ENCODE data around the gene MGAT2. TPM values are rescaled to one million over a fixed set of nuclear protein-coding genes. Genes with fewer than 3 reads are reported as not detected.
"Not testable (repeated sequence)": the region's sequence is repeated elsewhere in the genome, so short reads cannot be mapped to it uniquely, and the experiment has no call there.

Gene MGAT2
- total and polyA plus RNA-seq, 5 donors from 2014 or later = 32.0 to 43.7 (median 35.8) TPM

DNA sequence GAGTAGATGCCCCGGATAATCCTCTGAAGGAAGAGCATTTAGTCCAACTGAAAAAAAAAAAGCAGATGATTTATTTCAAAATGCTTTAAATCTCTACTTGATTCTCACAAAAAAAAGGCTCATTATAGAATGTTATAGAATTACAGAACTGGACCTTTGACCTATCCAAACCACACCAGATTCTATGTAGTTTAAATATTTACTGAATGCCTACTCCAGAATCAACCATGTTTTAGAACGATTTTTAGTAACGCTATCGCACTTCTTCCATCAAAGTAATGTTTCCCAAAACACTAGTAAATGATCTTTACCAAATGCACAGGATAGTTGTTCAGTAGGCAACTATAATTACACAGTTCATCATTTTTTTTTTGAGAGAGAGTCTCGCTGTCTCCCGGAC is 37.0 kb upstream of the MGAT2 start:
- H3K36me3 ChIP-seq (ENCODE audit: control insufficient read depth, insufficient read depth, low read length) = peaks cover 27% of the 10 kb centered on the region

DNA sequence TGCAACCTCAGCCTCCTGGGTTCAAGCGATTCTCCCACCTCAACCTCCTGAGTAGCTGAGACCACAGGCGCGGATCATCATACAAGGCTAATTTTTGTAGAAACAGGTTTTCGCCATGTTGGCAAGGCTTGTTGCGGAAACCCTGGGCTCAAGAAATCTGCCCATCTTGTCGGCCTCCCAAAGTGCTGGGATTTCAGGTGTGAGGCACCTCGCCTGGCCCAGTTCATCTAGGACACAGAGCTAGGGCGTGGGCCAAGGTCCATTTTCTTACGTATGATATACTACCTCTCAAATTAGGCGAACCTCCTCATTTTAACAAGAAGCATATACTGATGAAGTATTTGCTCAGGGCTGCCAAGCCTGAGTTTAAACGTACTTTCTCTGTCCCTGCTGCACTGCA is 36.5 kb upstream of the MGAT2 start:
- H3K27me3 ChIP-seq (ENCODE audit: control insufficient read depth, insufficient read depth, low read length) = no peaks in the 10 kb centered on the region
- Mint-ChIP-seq H3K27ac (peak overlapping the region; percentile 48 to 100 (median 83)), H3K9me3 (peaks cover 0 to 5% (median 0%) of the 10 kb centered on the region in 7 donors), H3K4me1 (peaks cover 35 to 75% (median 51%) of the 10 kb centered on the region in 4 donors), H3K27me3 (peaks cover 11% of the 10 kb centered on the region), H3K36me3 (peaks cover 39% of the 10 kb centered on the region), H3K4me3 (peak overlapping the region; percentile 91 to 96 (median 94))
- peaks cover 27% of the 10 kb centered on the region for H3K36me3 ChIP-seq (ENCODE audit: control insufficient read depth, insufficient read depth, low read length)
- DNase-seq (no peak), ATAC-seq (ENCODE audit: low read depth in 2 of 2) (no peak)
- H3K4me1 ChIP-seq (ENCODE audit: control insufficient read depth, insufficient read depth, low read length, poor library complexity, severe bottlenecking) = peaks cover 38% of the 10 kb centered on the region
- peak overlapping the region; percentile 100 for H3K4me3 ChIP-seq (ENCODE audit: low read depth, low read length)
- H3K9me3 ChIP-seq (ENCODE audit: control insufficient read depth in 2 of 2, low read length in 2 of 2) = no peaks in the 10 kb centered on the region
- peak overlapping the region; percentile 97 for H3K27ac ChIP-seq (ENCODE audit: insufficient read depth, low read length, poor library complexity, severe bottlenecking)

More for the DNA sequence above, 37.0 kb upstream of the MGAT2 start:
- Histone ChIP-seq H3K4me1 (ENCODE audit: control insufficient read depth, insufficient read depth, low read length, poor library complexity, severe bottlenecking) (peaks cover 38% of the 10 kb centered on the region), H3K27ac (ENCODE audit: insufficient read depth, low read length, poor library complexity, severe bottlenecking) (no peak overlapping the region), H3K9me3 (ENCODE audit: control insufficient read depth in 2 of 2, low read length in 2 of 2) (no peaks in the 10 kb centered on the region), H3K27me3 (ENCODE audit: control insufficient read depth, insufficient read depth, low read length) (no peaks in the 10 kb centered on the region), H3K4me3 (ENCODE audit: low read depth, low read length) (peak overlapping the region; percentile 100)
- peaks cover 39% of the 10 kb centered on the region for H3K36me3 Mint-ChIP-seq
- peaks cover 11% of the 10 kb centered on the region for H3K27me3 Mint-ChIP-seq
- H3K4me3 Mint-ChIP-seq = peak overlapping the region; percentile 91 to 96 (median 94)
- ATAC-seq (ENCODE audit: low read depth in 2 of 2) (no peak), DNase-seq (no peak)
- H3K9me3 Mint-ChIP-seq = peaks cover 0 to 5% (median 0%) of the 10 kb centered on the region in 7 donors
- H3K27ac Mint-ChIP-seq = peak overlapping the region; percentile 48 to 100 (median 83)
- peaks cover 35 to 79% (median 52%) of the 10 kb centered on the region in 4 donors for H3K4me1 Mint-ChIP-seq

DNA sequence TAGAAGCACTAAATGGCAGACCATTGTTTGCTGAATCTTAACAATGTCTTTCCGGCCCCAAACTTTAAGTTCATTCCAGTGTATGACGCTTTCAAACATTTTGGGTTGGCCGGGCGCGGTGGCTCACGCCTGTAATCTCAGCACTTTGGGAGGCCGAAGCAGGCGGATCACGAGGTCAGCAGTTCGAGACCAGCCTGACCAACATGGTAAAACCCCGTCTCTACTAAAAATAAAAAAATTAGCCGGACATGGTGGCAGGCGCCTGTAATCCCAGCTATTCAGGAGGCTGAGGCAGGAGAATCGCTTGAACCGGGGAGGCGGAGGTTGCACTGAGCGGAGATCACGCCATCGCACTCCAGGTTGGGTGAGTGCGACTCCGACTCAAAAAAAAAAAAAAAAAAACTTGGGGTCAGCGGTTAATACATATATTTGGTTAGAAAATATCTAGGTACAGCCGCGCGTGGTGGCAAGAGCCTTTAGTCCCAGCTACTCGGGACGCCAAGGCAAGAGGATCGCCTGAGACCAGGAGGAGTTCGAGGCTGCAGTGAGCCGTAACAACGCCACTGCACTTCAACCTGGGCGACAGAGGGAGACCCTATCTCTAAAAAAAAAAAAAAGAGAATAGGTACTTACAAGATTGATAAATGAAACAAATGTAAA is 35.5 kb upstream of the MGAT2 start:
- Histone ChIP-seq H3K4me1 (ENCODE audit: control insufficient read depth, insufficient read depth, low read length, poor library complexity, severe bottlenecking) (peaks cover 34% of the 10 kb centered on the region), H3K36me3 (ENCODE audit: control insufficient read depth, insufficient read depth, low read length) (peaks cover 27% of the 10 kb centered on the region), H3K4me3 (ENCODE audit: low read depth, low read length) (peak overlapping the region; percentile 100), H3K27ac (ENCODE audit: insufficient read depth, low read length, poor library complexity, severe bottlenecking) (peak overlapping the region; percentile 97)
- not testable (repeated sequence) for H3K9me3 ChIP-seq (ENCODE audit: control insufficient read depth in 2 of 2, low read length in 2 of 2); H3K27me3 ChIP-seq (ENCODE audit: control insufficient read depth, insufficient read depth, low read length); ATAC-seq (ENCODE audit: low read depth in 2 of 2); H3K9me3 Mint-ChIP-seq
- peak overlapping the region; percentile 91 to 96 (median 94) for H3K4me3 Mint-ChIP-seq
- H3K36me3 Mint-ChIP-seq = peaks cover 39% of the 10 kb centered on the region
- peak overlapping the region; percentile 54 to 100 (median 97) for H3K27ac Mint-ChIP-seq
- peaks cover 11% of the 10 kb centered on the region for H3K27me3 Mint-ChIP-seq
- peaks cover 32 to 68% (median 46%) of the 10 kb centered on the region in 4 donors for H3K4me1 Mint-ChIP-seq
- DNase-seq = peak in 1 of 3 donors; percentile 27

DNA sequence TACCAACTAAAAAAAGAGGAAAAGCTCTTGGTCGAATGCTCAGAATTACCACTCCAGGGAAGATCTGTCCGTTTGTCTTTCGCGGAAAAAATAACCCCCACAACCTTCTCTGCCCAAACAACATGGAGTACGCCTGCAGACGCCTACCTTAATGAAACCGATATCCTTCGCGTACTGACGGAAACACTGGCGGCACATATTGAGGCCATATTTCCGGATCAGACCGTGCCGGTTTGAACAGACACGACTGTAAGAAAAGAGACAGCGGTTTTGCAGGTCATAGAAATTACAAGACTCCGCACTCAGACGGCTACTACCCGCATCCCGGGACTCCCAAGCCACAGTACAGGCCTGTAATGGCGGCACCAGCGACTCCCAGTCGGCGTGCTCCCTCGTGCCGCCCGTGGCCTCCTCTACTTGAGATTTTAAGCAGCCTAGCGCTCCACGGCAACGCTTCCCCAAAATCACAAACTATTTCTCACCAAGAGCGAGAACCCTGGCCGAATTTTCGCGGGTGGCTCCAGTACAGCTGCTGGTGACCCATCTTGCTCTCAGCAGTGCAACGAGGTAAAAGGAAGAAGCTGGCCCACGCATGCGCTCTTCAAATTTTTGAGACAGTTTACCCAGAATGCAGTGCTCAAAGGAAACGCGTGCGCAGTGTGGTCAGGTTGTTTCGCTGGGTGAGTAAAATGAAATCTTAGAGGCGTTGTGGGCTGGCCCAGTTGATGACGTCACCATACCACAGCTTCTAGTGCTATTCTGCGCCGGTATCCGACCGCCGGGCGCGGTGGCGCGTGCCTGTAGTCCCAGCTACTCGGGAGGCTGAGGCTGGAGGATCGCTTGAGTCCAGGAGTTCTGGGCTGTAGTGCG is 34.6 kb upstream of the MGAT2 start, which contains the start of gene RPS29:
Gene RPS29, minus strand, starts transcription at position 578 of the 870 bp plus-strand sequence. Its CDS starts 34 bp downstream, at position 544.
- H3K27me3 Mint-ChIP-seq = peaks cover 11% of the 10 kb centered on the region
- DNase-seq = peak; percentile 97 to 99 (median 99)
- H3K9me3 Mint-ChIP-seq = peaks cover 0 to 7% (median 0%) of the 10 kb centered on the region in 7 donors
- Histone ChIP-seq H3K4me3 (ENCODE audit: low read depth, low read length) (peak within 1 kb of the TSS; percentile 100), H3K4me1 (ENCODE audit: control insufficient read depth, insufficient read depth, low read length, poor library complexity, severe bottlenecking) (peaks cover 32% of the 10 kb centered on the region), H3K36me3 (ENCODE audit: control insufficient read depth, insufficient read depth, low read length) (peaks cover 27% of the 10 kb centered on the region), H3K27ac (ENCODE audit: insufficient read depth, low read length, poor library complexity, severe bottlenecking) (peak within 1 kb of the TSS; percentile 97), H3K9me3 (ENCODE audit: control insufficient read depth in 2 of 2, low read length in 2 of 2) (no peaks in the 10 kb centered on the region), H3K27me3 (ENCODE audit: control insufficient read depth, insufficient read depth, low read length) (no peaks in the 10 kb centered on the region)
- peak within 1 kb of the TSS; percentile 91 to 96 (median 94) for H3K4me3 Mint-ChIP-seq
- peak within 1 kb of the TSS; percentile 97 to 100 (median 99) for H3K27ac Mint-ChIP-seq
- peak; percentile 85 to 89 for ATAC-seq (ENCODE audit: low read depth in 2 of 2)
- H3K4me1 Mint-ChIP-seq = peaks cover 30 to 64% (median 45%) of the 10 kb centered on the region in 4 donors
- H3K36me3 Mint-ChIP-seq = peaks cover 39% of the 10 kb centered on the region

DNA sequence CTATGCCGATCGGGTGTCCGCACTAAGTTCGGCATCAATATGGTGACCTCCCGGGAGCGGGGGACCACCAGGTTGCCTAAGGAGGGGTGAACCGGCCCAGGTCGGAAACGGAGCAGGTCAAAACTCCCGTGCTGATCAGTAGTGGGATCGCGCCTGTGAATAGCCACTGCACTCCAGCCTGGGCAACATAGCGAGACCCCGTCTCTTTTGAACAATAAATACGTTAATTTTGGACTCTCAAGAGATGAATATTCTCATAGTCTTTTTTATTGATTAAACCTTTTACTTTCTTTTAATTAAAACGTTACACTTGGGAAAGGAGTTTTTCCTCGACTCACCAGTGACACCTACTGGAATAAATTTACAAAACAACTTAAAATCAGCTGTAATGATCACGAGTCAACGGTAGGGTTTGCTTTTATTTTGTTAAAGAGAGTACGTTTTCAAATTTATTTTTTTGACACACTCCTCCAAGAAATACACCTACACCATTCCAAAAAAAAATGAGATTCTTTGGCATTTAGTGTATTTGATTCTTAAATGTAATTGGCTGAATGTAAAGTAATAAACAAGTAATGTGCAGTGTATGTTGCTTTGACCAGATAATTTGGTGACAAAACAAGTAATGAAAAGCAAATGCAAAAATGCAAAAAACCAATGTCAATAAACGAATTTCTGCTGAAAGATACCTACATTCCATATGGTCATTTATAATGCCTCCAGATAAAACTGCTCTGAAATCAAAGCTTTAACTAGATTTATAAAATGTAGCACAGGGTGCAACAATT is 33.7 kb upstream of the MGAT2 start:
- H3K27ac ChIP-seq (ENCODE audit: insufficient read depth, low read length, poor library complexity, severe bottlenecking) = peak overlapping the region; percentile 97
- peaks cover 27% of the 10 kb centered on the region for H3K36me3 ChIP-seq (ENCODE audit: control insufficient read depth, insufficient read depth, low read length)
- H3K27me3 Mint-ChIP-seq = peaks cover 11% of the 10 kb centered on the region
- ATAC-seq (ENCODE audit: low read depth in 2 of 2) (peak; percentile 35 to 39), DNase-seq (peak; percentile 18 to 86 (median 83))
- peak overlapping the region; percentile 97 to 100 (median 99) for H3K27ac Mint-ChIP-seq
- H3K4me3 Mint-ChIP-seq = peak overlapping the region; percentile 91 to 96 (median 94)
- peak overlapping the region; percentile 100 for H3K4me3 ChIP-seq (ENCODE audit: low read depth, low read length)
- H3K9me3 Mint-ChIP-seq = peaks cover 0 to 7% (median 0%) of the 10 kb centered on the region in 7 donors
- H3K9me3 ChIP-seq (ENCODE audit: control insufficient read depth in 2 of 2, low read length in 2 of 2) = no peaks in the 10 kb centered on the region
- H3K4me1 Mint-ChIP-seq = peaks cover 27 to 56% (median 39%) of the 10 kb centered on the region in 4 donors
- H3K27me3 ChIP-seq (ENCODE audit: control insufficient read depth, insufficient read depth, low read length) = no peaks in the 10 kb centered on the region
- peaks cover 28% of the 10 kb centered on the region for H3K4me1 ChIP-seq (ENCODE audit: control insufficient read depth, insufficient read depth, low read length, poor library complexity, severe bottlenecking)
- H3K36me3 Mint-ChIP-seq = peaks cover 34% of the 10 kb centered on the region

DNA sequence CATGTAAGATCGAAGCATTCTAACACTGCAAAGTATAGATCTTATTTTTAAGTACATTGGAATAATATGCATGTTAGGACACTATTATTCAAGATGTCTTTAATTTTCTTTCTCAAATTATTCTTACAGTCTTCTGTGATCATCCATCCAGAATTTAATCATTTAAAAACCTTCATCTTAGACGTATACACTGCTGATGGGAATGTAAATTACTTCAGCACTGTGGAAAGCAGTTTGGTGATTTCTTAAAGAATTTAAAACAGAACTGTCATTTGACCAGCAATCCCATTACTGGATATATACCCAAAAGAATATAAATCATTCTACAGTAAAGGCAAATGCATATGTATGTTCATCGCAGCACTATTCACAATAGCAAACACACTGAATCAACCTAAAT is 31.2 kb upstream of the MGAT2 start:
- Histone ChIP-seq H3K27ac (ENCODE audit: insufficient read depth, low read length, poor library complexity, severe bottlenecking) (no peak overlapping the region), H3K9me3 (ENCODE audit: control insufficient read depth in 2 of 2, low read length in 2 of 2) (no peaks in the 10 kb centered on the region), H3K4me1 (ENCODE audit: control insufficient read depth, insufficient read depth, low read length, poor library complexity, severe bottlenecking) (peaks cover 4% of the 10 kb centered on the region), H3K27me3 (ENCODE audit: control insufficient read depth, insufficient read depth, low read length) (no peaks in the 10 kb centered on the region), H3K4me3 (ENCODE audit: low read depth, low read length) (no peak overlapping the region), H3K36me3 (ENCODE audit: control insufficient read depth, insufficient read depth, low read length) (peaks cover 3% of the 10 kb centered on the region)
- ATAC-seq (ENCODE audit: low read depth in 2 of 2) (no peak), DNase-seq (no peak)
- H3K4me3 Mint-ChIP-seq = peak overlapping the region in 2 of 4 donors; percentile 7 to 28
- H3K27ac Mint-ChIP-seq = peak overlapping the region in 1 of 3 donors; percentile 67
- peaks cover 0 to 7% (median 0%) of the 10 kb centered on the region in 7 donors for H3K9me3 Mint-ChIP-seq
- peaks cover 11% of the 10 kb centered on the region for H3K27me3 Mint-ChIP-seq
- H3K4me1 Mint-ChIP-seq = peaks cover 8 to 30% (median 19%) of the 10 kb centered on the region in 4 donors
- peaks cover 9% of the 10 kb centered on the region for H3K36me3 Mint-ChIP-seq

DNA sequence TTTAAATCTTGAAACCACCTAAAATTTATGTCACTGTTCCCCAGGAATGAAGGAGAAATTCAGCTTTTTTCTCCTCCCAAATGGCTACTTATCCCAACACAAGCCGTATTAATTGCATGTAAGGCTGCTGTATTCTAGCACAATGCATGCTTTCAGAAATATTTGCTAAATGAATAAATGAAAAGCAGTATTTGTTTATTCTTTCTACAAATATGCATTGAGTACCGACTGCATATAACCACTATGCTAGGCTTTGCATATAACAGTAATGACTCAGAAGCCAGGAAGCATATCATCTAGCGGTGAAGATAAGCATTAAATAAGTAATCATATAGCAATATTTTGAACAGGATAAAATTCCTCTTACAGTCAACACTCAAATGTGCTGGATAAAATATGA is 27.6 kb upstream of the MGAT2 start:
- Histone ChIP-seq H3K9me3 (ENCODE audit: control insufficient read depth in 2 of 2, low read length in 2 of 2) (no peaks in the 10 kb centered on the region), H3K4me1 (ENCODE audit: control insufficient read depth, insufficient read depth, low read length, poor library complexity, severe bottlenecking) (peaks cover 15% of the 10 kb centered on the region), H3K27ac (ENCODE audit: insufficient read depth, low read length, poor library complexity, severe bottlenecking) (no peak overlapping the region), H3K36me3 (ENCODE audit: control insufficient read depth, insufficient read depth, low read length) (no peaks in the 10 kb centered on the region), H3K27me3 (ENCODE audit: control insufficient read depth, insufficient read depth, low read length) (no peaks in the 10 kb centered on the region), H3K4me3 (ENCODE audit: low read depth, low read length) (no peak overlapping the region)
- Mint-ChIP-seq H3K36me3 (no peaks in the 10 kb centered on the region), H3K27me3 (no peaks in the 10 kb centered on the region), H3K27ac (no peak overlapping the region), H3K9me3 (peaks cover 0 to 2% (median 0%) of the 10 kb centered on the region in 7 donors), H3K4me3 (no peak overlapping the region), H3K4me1 (peaks cover 8 to 18% (median 13%) of the 10 kb centered on the region in 4 donors)
- DNase-seq (no peak), ATAC-seq (ENCODE audit: low read depth in 2 of 2) (no peak)
